Parathyroid adenoma (tissue), 2 donors: Measurements from ENCODE around the gene CCNJL.

Source experiments
- H2AFZ ChIP-seq: fragments of 300-600 bp; sonication (generic); one replicate; pipeline ENCODE4 v1.7.0; 2017; ENCODE audit warnings: antibody characterized with exemption, mild to moderate bottlenecking
- H3K27ac ChIP-seq: fragments of 300-600 bp; sonication (generic); one replicate; pipeline ENCODE4 v1.7.0; 2017
- H3K27me3 ChIP-seq: fragments of 300-600 bp; sonication (generic); one replicate; pipeline ENCODE4 v1.7.0; 2017; ENCODE audit warnings: low read length; ENCODE audit not compliant: control insufficient read depth, insufficient read depth
- H3K36me3 ChIP-seq: fragments of 300-600 bp; sonication (generic); one replicate; pipeline ENCODE4 v1.7.0; 2017; ENCODE audit warnings: low read length; ENCODE audit not compliant: control insufficient read depth, insufficient read depth
- H3K4me1 ChIP-seq: fragments of 300-600 bp; sonication (generic); one replicate; pipeline ENCODE4 v1.7.0; 2017; ENCODE audit warnings: control low read depth
- H3K4me2 ChIP-seq: fragments of 300-600 bp; sonication (generic); one replicate; pipeline ENCODE4 v1.7.0; 2017; ENCODE audit warnings: low read length
- H3K4me3 ChIP-seq: fragments of 300-600 bp; sonication (generic); one replicate; pipeline ENCODE4 v1.7.0; 2017; ENCODE audit warnings: low read depth, low read length
- H3K79me2 ChIP-seq: fragments of 300-600 bp; sonication (generic); one replicate; pipeline ENCODE4 v1.7.0; 2017; ENCODE audit warnings: control low read depth
- H3K9ac ChIP-seq: fragments of 300-600 bp; sonication (generic); one replicate; pipeline ENCODE4 v1.7.0; 2017; ENCODE audit warnings: mild to moderate bottlenecking
- H3K9me3 ChIP-seq: fragments of 300-600 bp; sonication (generic); one replicate; pipeline ENCODE4 v1.7.0; 2017; ENCODE audit warnings: low read length; ENCODE audit not compliant: control insufficient read depth
- TF ChIP-seq, protein P1 (sequence below): fragments of 300-600 bp; sonication (generic); IDR thresholded peaks from one replicate; pipeline ENCODE4 v1.7.0; 2017; ENCODE audit warnings: antibody characterized with exemption, mild to moderate bottlenecking
- donor health status: primary hyperparathyroidism.

The CCNJL gene

DNA sequence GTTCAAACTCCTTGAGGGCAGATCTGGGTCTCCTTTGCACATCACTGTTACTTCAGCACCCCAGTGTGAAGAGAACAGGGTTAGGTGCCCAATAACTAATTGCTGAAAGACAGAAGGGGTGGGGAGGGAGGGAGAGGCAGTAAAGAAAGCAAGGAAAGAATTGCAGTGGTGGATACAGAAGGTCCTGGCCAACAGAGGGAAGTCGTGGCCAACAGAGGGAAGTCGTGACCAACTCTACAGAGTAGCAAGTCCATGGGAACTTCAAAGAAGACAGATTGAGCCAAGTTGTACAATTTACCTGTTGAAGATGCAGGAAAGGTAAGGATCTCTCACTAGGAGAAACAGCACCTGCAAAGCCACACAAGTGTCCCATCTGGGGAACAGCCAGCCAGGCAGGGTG, 27.0 kb downstream of the CCNJL start:
- TF ChIP-seq, protein P1, sequence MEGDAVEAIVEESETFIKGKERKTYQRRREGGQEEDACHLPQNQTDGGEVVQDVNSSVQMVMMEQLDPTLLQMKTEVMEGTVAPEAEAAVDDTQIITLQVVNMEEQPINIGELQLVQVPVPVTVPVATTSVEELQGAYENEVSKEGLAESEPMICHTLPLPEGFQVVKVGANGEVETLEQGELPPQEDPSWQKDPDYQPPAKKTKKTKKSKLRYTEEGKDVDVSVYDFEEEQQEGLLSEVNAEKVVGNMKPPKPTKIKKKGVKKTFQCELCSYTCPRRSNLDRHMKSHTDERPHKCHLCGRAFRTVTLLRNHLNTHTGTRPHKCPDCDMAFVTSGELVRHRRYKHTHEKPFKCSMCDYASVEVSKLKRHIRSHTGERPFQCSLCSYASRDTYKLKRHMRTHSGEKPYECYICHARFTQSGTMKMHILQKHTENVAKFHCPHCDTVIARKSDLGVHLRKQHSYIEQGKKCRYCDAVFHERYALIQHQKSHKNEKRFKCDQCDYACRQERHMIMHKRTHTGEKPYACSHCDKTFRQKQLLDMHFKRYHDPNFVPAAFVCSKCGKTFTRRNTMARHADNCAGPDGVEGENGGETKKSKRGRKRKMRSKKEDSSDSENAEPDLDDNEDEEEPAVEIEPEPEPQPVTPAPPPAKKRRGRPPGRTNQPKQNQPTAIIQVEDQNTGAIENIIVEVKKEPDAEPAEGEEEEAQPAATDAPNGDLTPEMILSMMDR, result no peak
- no peaks in the 10 kb centered on the region for H3K36me3 ChIP-seq

DNA sequence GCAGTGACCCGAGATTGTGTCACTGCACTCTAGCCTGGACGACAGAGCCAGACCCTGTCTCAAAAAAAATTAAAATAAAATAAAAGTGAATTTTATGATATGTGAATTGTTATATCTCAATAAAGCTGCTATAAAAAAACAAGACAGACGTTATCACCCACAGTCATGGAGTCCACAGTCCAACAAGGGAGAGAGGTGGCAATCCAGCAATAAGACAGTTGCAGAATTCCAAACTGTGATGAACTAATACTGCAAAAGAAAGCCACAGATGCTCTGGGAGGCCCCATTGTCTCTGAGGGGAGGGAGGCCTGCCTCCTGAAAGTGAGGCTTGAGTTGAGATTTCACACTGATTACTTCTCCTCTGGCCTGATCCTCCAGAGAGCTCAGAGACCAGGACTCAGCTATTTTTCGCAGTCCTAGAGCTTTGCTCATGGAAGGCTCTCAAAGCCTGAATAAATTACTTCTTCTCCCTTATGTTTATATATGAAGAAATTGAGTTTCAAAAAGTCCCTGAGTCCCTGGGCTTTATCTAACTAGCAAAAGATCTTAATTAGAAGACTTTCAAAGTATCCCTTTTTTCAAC, 28.0 kb downstream of the CCNJL start:
- TF ChIP-seq, protein P1, result no peak
- no peak overlapping the region for H3K4me2 ChIP-seq
- no peaks in the 10 kb centered on the region for H3K27me3 ChIP-seq
- H3K9me3 ChIP-seq, result no peaks in the 10 kb centered on the region
- H2AFZ ChIP-seq, result no peak overlapping the region
- H3K36me3 ChIP-seq, result no peaks in the 10 kb centered on the region
- no peaks in the 10 kb centered on the region for H3K79me2 ChIP-seq
- no peaks in the 10 kb centered on the region for H3K4me1 ChIP-seq
- no peak overlapping the region for H3K9ac ChIP-seq
- H3K4me3 ChIP-seq, result no peak overlapping the region
- H3K27ac ChIP-seq, result no peak overlapping the region

More for the DNA sequence above, 27.0 kb downstream of the CCNJL start:
- Histone ChIP-seq H3K9ac (no peak overlapping the region), H3K9me3 (no peaks in the 10 kb centered on the region), H3K4me1 (no peaks in the 10 kb centered on the region), H2AFZ (no peak overlapping the region), H3K4me3 (no peak overlapping the region), H3K27me3 (no peaks in the 10 kb centered on the region), H3K4me2 (no peak overlapping the region), H3K79me2 (no peaks in the 10 kb centered on the region), H3K27ac (no peak overlapping the region)

DNA sequence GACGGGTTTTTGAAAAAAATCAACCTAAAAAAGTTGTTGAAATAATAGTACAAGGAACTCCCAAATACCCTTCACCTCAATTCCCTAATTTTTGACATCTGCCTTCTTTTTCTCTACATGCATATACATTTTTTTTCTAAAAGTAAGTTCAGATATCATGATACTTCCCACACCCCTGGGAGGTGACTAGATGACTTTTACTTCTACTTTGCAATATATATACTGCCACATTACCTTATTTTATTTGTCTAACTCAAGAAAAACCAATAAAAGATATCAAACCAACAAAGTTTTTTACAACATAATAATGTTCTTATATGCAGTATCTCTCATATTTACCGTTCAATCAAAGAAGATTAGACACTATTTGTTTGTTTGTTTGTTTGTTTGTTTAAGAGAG, 31.1 kb downstream of the CCNJL start:
- Histone ChIP-seq H3K4me1 (no peaks in the 10 kb centered on the region), H2AFZ (no peak overlapping the region), H3K9me3 (no peaks in the 10 kb centered on the region), H3K27me3 (no peaks in the 10 kb centered on the region), H3K36me3 (no peaks in the 10 kb centered on the region), H3K4me3 (no peak overlapping the region), H3K79me2 (no peaks in the 10 kb centered on the region), H3K27ac (no peak overlapping the region), H3K9ac (no peak overlapping the region), H3K4me2 (no peak overlapping the region)
- TF ChIP-seq, protein P1, result no peak

DNA sequence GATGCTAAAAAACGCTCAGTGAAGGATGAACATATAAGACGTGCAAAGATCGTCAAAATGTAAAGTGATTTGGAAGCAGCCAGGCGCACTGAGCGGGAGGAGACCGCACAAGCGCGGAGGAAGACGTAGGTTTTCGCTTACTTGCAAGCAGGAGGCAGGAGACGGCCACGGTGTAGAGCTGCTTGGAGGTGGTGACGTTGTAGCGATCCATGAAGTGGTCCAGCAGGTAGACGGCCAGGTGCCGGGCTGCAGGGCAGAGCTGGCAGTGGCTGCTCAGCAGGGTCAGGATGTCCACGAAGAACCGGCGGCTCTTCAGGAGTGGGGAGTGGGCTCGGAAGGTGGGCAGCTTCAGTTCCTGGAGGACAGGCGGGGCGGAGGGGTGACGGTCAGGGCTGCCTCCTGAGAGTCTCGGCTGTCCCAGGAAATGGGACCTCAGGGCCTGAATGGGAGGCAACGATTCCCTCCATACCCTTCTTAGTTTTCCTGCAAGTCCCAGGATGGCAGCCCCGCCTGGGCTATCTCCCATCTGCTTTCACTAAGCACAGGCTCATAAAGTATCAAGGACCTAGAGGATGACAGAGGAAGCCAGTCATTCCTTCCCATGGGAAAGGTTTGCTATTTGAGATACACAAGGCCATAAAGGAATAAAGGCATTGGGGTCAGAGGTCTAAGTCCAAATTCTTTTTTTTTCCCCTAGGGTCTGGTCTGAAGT, 31.8 kb downstream of the CCNJL start:
- Histone ChIP-seq H3K9ac (no peak overlapping the region), H2AFZ (no peak overlapping the region)

More for the DNA sequence above, 31.8 kb downstream of the CCNJL start:
- H3K4me3 ChIP-seq, result no peak overlapping the region
- no peaks in the 10 kb centered on the region for H3K79me2 ChIP-seq
- H3K27me3 ChIP-seq, result no peaks in the 10 kb centered on the region
- no peaks in the 10 kb centered on the region for H3K36me3 ChIP-seq
- H3K4me2 ChIP-seq, result no peak overlapping the region
- no peaks in the 10 kb centered on the region for H3K9me3 ChIP-seq
- no peaks in the 10 kb centered on the region for H3K4me1 ChIP-seq
- H3K27ac ChIP-seq, result no peak overlapping the region
- TF ChIP-seq, protein P1, result no peak
